Keratinocyte (primary cell): ENCODE measurements around the gene FANCG.

Experiments used
- CTCF ChIP-seq, 3 experiments: IDR thresholded peaks in 1 of 3; conservative IDR thresholded peaks in 1 of 3; optimal IDR thresholded peaks in 1 of 3; 2 replicates in 2 of 3; 3 replicates in 1 of 3; pipeline versions ENCODE3 to v1.5.1; 2011; ENCODE audit warnings: low read length in 3 of 3, mild to moderate bottlenecking in 3 of 3, moderate library complexity in 2 of 3, control low read depth in 1 of 3, inconsistent platforms in 1 of 3; ENCODE audit not compliant: insufficient read depth in 2 of 3; ENCODE audit errors: extremely low read depth in 1 of 3
- EZH2 ChIP-seq: IDR thresholded peaks from one replicate; pipeline ENCODE4 v1.6.1; 2012; ENCODE audit warnings: inconsistent platforms, mild to moderate bottlenecking, low read length, moderate library complexity

- TF ChIP-seq CTCF (optimal IDR thresholded peaks at IDR 0.05 in 1 of 3, IDR thresholded peaks at IDR 0.05 in 1 of 3, conservative IDR thresholded peaks at IDR 0.05 in 1 of 3; ENCODE audit: extremely low read depth in 1 of 3, insufficient read depth in 2 of 3, low read length in 3 of 3), result no peak
- no peak for TF ChIP-seq EZH2
Measured at GRCh38 chr9:35027374-35027773, 52.4 kb downstream of the FANCG start.
